Brain microvascular endothelial cell (primary cell): ENCODE measurements around the gene LYAR.
A peak's percentile ranks its signal among the peaks of the same experiment; 100 is the strongest.

Source experiments
- DNase-seq: peaks from one replicate; pipeline ENCODE4 v3.0.0-alpha.2; 2020
- H3K27ac ChIP-seq: fragments of 250-450 bp; sonication (Bioruptor Pico); 2 replicates; pipeline ENCODE4 v1.5.1; 2020; ENCODE audit warnings: mild to moderate bottlenecking, moderate library complexity
- H3K27me3 ChIP-seq: fragments of 250-450 bp; sonication (Bioruptor Pico); replicated peaks from 2 replicates; pipeline ENCODE4 v1.5.1; 2020; ENCODE audit warnings: mild to moderate bottlenecking
- H3K36me3 ChIP-seq: fragments of 250-450 bp; sonication (Bioruptor Pico); replicated peaks from 2 replicates; pipeline ENCODE4 v1.5.1; 2020; ENCODE audit warnings: mild to moderate bottlenecking
- H3K4me3 ChIP-seq: 2 replicates; pipeline ENCODE4 v1.5.1; 2011; ENCODE audit warnings: low read depth, mild to moderate bottlenecking, control low read depth, low read length, moderate library complexity
- CTCF ChIP-seq: IDR thresholded peaks from 2 replicates; pipeline ENCODE4 v1.5.1; 2011; ENCODE audit warnings: low read depth, mild to moderate bottlenecking, moderate library complexity, low read length, control low read depth, inconsistent platforms; ENCODE audit errors: missing control alignments
- in situ Hi-C: cut with HindIII; loops from 2 replicates; pipeline ENCODE4 v1.10.0; 2017; ENCODE audit warnings: low sequenced_read_pairs, low pct_ligation_motif_present

LYAR gene

GRCh38 chr4:4327652-4328121 is 37.7 kb upstream of the LYAR start:
- no peak overlapping the region for H3K27ac ChIP-seq
- H3K4me3 ChIP-seq = no peak overlapping the region
- H3K27me3 ChIP-seq = no peaks in the 10 kb centered on the region
- in situ Hi-C loops = no loop called here
- no peaks in the 10 kb centered on the region for H3K36me3 ChIP-seq
- peak; percentile 11 for DNase-seq
- peak; percentile 68 for TF ChIP-seq CTCF

- H3K36me3 ChIP-seq = peaks cover 2% of the 10 kb centered on the region
- no peak for TF ChIP-seq CTCF
- no peak for DNase-seq
- H3K4me3 ChIP-seq = no peak overlapping the region
- H3K27ac ChIP-seq = no peak overlapping the region
- H3K27me3 ChIP-seq = no peaks in the 10 kb centered on the region
- in situ Hi-C loops = no loop called here
These were observed 36.2 kb upstream of the LYAR start for GRCh38 chr4:4326166-4326565.

- no peaks in the 10 kb centered on the region for H3K27me3 ChIP-seq
- TF ChIP-seq CTCF = no peak
- H3K4me3 ChIP-seq = no peak overlapping the region
- DNase-seq = no peak
- in situ Hi-C loops = no loop called here
- H3K36me3 ChIP-seq = peaks cover 6% of the 10 kb centered on the region
- H3K27ac ChIP-seq = no peak overlapping the region
These were observed 35.4 kb upstream of the LYAR start for GRCh38 chr4:4325321-4325720.

GRCh38 chr4:4323705-4324534 is 34.0 kb upstream of the LYAR start:
- DNase-seq = peak; percentile 7
- in situ Hi-C loops = no loop called here
- Histone ChIP-seq H3K27ac (peak overlapping the region; percentile 41), H3K27me3 (no peaks in the 10 kb centered on the region), H3K36me3 (peaks cover 6% of the 10 kb centered on the region), H3K4me3 (no peak overlapping the region)
- no peak for TF ChIP-seq CTCF

- in situ Hi-C loops = no loop called here
- TF ChIP-seq CTCF = no peak
- no peak overlapping the region for H3K27ac ChIP-seq
- no peak for DNase-seq
- H3K27me3 ChIP-seq = no peaks in the 10 kb centered on the region
- H3K36me3 ChIP-seq = peaks cover 6% of the 10 kb centered on the region
- no peak overlapping the region for H3K4me3 ChIP-seq
These were observed 32.2 kb upstream of the LYAR start for GRCh38 chr4:4321951-4322688.
